Esophagus squamous epithelium (tissue), 4 donors: Measurements from ENCODE around the gene DCBLD1.

Experiments used
- CTCF ChIP-seq, 6 experiments: fragments of 450-650 bp in 4 of 6; fragments of 200-600 bp in 2 of 6; sonication (generic) in 2 of 6; IDR thresholded peaks; one replicate each; pipeline ENCODE4 v1.5.1; 2016 to 2019; ENCODE audit warnings: antibody characterized with exemption in 6 of 6, mild to moderate bottlenecking in 4 of 6, moderate library complexity in 4 of 6
- POLR2A ChIP-seq, 4 donors: fragments of 450-650 bp; IDR thresholded peaks; one replicate each; pipeline ENCODE4 v1.6.1; 2017; ENCODE audit warnings: antibody characterized with exemption in 4 of 4, mild to moderate bottlenecking in 4 of 4, moderate library complexity in 3 of 4

- TF ChIP-seq CTCF (IDR thresholded peaks at IDR 0.05) (no peak), POLR2A (IDR thresholded peaks at IDR 0.05) (no peak)
These were observed 6.5 kb downstream of the DCBLD1 start for GRCh38 chr6:117489003-117489402.
